ENCODE results near the gene SEC31A. TPM values are rescaled to one million over a fixed set of nuclear protein-coding genes. Genes with fewer than 3 reads are reported as not detected.

The SEC31A gene
- total and polyA plus RNA-seq, 2 experiments from 2014 or later: 91.0 to 98.8 TPM

DNA sequence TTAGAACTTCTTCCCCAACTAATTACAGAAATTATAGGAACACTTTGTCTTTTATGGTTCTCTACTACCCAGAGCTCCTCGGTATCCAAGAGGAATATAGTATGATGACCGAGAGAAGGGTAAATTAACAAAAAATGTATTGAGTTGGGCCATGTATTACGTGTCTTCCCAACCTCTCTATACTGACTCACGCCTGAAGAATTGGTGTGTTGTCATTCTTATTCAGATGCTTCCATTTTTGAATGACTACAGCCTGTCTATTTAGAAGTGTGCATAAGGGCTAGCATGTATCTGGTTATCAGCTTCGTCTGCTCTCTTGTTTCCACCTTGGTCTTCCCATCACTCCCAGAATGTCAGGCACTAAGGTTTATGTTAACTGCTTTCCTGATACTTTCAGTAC is 67.9 kb downstream of the SEC31A start:
- H3K4me1 Mint-ChIP-seq: 0 out of 3 replicates have a peak, but pooled peaks cover 2% of the 10 kb centered on the region
- no peak for TF ChIP-seq ZNF331 (CRISPR knock-in tag; IDR thresholded peaks at IDR 0.05; ENCODE audit: low read depth)
- no peak for TF ChIP-seq JUNB (IDR thresholded peaks at IDR 0.05; ENCODE audit: unreplicated experiment)
- no peak for TF ChIP-seq NANOG (IDR thresholded peaks at IDR 0.05; ENCODE audit: borderline replicate concordance)
- no peak for TF ChIP-seq CTCF (conservative IDR thresholded peaks at IDR 0.05; ENCODE audit: low read depth in 2 of 2)
- no peak for TF ChIP-seq ZNF114 (CRISPR knock-in tag; IDR thresholded peaks at IDR 0.05)
- no peak for TF ChIP-seq POLR2AphosphoS5 (IDR thresholded peaks at IDR 0.05; ENCODE audit: low read depth)
- TF ChIP-seq EZH2phosphoT487 (IDR thresholded peaks at IDR 0.05; ENCODE audit: unreplicated experiment): no peak
- TF ChIP-seq, protein P1, sequence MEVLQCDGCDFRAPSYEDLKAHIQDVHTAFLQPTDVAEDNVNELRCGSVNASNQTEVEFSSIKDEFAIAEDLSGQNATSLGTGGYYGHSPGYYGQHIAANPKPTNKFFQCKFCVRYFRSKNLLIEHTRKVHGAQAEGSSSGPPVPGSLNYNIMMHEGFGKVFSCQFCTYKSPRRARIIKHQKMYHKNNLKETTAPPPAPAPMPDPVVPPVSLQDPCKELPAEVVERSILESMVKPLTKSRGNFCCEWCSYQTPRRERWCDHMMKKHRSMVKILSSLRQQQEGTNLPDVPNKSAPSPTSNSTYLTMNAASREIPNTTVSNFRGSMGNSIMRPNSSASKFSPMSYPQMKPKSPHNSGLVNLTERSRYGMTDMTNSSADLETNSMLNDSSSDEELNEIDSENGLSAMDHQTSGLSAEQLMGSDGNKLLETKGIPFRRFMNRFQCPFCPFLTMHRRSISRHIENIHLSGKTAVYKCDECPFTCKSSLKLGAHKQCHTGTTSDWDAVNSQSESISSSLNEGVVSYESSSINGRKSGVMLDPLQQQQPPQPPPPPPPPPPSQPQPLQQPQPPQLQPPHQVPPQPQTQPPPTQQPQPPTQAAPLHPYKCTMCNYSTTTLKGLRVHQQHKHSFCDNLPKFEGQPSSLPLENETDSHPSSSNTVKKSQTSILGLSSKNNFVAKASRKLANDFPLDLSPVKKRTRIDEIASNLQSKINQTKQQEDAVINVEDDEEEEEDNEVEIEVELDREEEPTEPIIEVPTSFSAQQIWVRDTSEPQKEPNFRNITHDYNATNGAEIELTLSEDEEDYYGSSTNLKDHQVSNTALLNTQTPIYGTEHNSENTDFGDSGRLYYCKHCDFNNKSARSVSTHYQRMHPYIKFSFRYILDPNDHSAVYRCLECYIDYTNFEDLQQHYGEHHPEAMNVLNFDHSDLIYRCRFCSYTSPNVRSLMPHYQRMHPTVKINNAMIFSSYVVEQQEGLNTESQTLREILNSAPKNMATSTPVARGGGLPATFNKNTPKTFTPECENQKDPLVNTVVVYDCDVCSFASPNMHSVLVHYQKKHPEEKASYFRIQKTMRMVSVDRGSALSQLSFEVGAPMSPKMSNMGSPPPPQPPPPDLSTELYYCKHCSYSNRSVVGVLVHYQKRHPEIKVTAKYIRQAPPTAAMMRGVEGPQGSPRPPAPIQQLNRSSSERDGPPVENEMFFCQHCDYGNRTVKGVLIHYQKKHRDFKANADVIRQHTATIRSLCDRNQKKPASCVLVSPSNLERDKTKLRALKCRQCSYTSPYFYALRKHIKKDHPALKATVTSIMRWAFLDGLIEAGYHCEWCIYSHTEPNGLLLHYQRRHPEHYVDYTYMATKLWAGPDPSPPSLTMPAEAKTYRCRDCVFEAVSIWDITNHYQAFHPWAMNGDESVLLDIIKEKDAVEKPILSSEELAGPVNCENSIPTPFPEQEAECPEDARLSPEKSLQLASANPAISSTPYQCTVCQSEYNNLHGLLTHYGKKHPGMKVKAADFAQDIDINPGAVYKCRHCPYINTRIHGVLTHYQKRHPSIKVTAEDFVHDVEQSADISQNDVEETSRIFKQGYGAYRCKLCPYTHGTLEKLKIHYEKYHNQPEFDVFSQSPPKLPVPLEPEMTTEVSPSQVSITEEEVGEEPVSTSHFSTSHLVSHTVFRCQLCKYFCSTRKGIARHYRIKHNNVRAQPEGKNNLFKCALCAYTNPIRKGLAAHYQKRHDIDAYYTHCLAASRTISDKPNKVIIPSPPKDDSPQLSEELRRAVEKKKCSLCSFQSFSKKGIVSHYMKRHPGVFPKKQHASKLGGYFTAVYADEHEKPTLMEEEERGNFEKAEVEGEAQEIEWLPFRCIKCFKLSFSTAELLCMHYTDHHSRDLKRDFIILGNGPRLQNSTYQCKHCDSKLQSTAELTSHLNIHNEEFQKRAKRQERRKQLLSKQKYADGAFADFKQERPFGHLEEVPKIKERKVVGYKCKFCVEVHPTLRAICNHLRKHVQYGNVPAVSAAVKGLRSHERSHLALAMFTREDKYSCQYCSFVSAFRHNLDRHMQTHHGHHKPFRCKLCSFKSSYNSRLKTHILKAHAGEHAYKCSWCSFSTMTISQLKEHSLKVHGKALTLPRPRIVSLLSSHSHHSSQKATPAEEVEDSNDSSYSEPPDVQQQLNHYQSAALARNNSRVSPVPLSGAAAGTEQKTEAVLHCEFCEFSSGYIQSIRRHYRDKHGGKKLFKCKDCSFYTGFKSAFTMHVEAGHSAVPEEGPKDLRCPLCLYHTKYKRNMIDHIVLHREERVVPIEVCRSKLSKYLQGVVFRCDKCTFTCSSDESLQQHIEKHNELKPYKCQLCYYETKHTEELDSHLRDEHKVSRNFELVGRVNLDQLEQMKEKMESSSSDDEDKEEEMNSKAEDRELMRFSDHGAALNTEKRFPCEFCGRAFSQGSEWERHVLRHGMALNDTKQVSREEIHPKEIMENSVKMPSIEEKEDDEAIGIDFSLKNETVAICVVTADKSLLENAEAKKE (CRISPR knock-in tag; IDR thresholded peaks at IDR 0.05): no peak
- no peak for TF ChIP-seq CREB1 (CRISPR knock-in tag; IDR thresholded peaks at IDR 0.05; ENCODE audit: low read depth)
- no peak for TF ChIP-seq STAT1 (IDR thresholded peaks at IDR 0.05; ENCODE audit: unreplicated experiment)
- TF ChIP-seq EZH2 (IDR thresholded peaks at IDR 0.05; ENCODE audit: low read depth, unreplicated experiment): no peak
- TF ChIP-seq, protein P2, sequence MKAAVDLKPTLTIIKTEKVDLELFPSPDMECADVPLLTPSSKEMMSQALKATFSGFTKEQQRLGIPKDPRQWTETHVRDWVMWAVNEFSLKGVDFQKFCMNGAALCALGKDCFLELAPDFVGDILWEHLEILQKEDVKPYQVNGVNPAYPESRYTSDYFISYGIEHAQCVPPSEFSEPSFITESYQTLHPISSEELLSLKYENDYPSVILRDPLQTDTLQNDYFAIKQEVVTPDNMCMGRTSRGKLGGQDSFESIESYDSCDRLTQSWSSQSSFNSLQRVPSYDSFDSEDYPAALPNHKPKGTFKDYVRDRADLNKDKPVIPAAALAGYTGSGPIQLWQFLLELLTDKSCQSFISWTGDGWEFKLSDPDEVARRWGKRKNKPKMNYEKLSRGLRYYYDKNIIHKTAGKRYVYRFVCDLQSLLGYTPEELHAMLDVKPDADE (IDR thresholded peaks at IDR 0.05): no peak
- TF ChIP-seq REST (IDR thresholded peaks at IDR 0.05; ENCODE audit: unreplicated experiment): no peak
- H3K4me2 ChIP-seq: no peak overlapping the region
- no peak overlapping the region for H3K27ac Mint-ChIP-seq
- no peaks in the 10 kb centered on the region for H3K27me3 ChIP-seq (ENCODE audit: insufficient read depth)
- ATAC-seq (no peak), DNase-seq (ENCODE audit: low spot score) (no peak)
- H2AFZ ChIP-seq: no peak overlapping the region
- no peaks in the 10 kb centered on the region for H3K79me2 ChIP-seq (replicated peaks; ENCODE audit: insufficient read depth)
- H3F3A ChIP-seq (replicated peaks; ENCODE audit: low read depth): no peaks in the 10 kb centered on the region
- peaks cover 7% of the 10 kb centered on the region; the same call in 1 of the 2 replicates for H4K20me1 ChIP-seq (replicated peaks; ENCODE audit: insufficient read depth)
- H3K36me3 ChIP-seq (ENCODE audit: insufficient read depth): peaks cover 82% of the 10 kb centered on the region
- H3K27ac ChIP-seq (ENCODE audit: low read depth): no peak overlapping the region
- H3K9me3 Mint-ChIP-seq: no peaks in the 10 kb centered on the region
- no peak overlapping the region for H3K4me3 Mint-ChIP-seq
- H3K27me3 Mint-ChIP-seq (ENCODE audit: insufficient read depth, low read depth, poor library complexity): no peaks in the 10 kb centered on the region
- no peaks in the 10 kb centered on the region for H3K4me1 ChIP-seq (ENCODE audit: insufficient read depth)
- H3K9me2 ChIP-seq (ENCODE audit: insufficient read depth): no peaks in the 10 kb centered on the region
- H3K36me3 Mint-ChIP-seq (ENCODE audit: low read depth): peaks cover 58% of the 10 kb centered on the region
- no peak overlapping the region for H3K4me3 ChIP-seq

All from GM23338 (cell line).